Posterior cingulate gyrus (tissue), 11 donors: ENCODE measurements around the gene PDGFRB.
A peak's percentile ranks its signal among the peaks of the same experiment; 100 is the strongest.

ENCODE experiments used
- DNase-seq, 10 donors: peaks; one replicate each; pipeline versions ENCODE4 v3.0.0 to v3.0.0-alpha.2; 2020 to 2021; ENCODE audit warnings: mixed read lengths in 3 of 10
- intact Hi-C: fragments of 100-400 bp; cut with DNase I; formaldehyde crosslinking; loops from one replicate; pipeline ENCODE4 v1.15.1; 2023

Gene PDGFRB

GRCh38 chr5:150135557-150136304 is 19.9 kb downstream of the PDGFRB start:
- peak in 1 of 10 donors; percentile 48 for DNase-seq
- intact Hi-C loops = no loop called here

- intact Hi-C loops = no loop called here
Measured at GRCh38 chr5:150134198-150134588, 21.5 kb downstream of the PDGFRB start.

GRCh38 chr5:150133581-150134197 is 22.0 kb downstream of the PDGFRB start:
- intact Hi-C loops = no loop called here
- DNase-seq = peak in 2 of 10 donors; percentile 62 to 65

More at GRCh38 chr5:150134198-150134588, 21.5 kb downstream of the PDGFRB start:
- peak in 2 of 10 donors; percentile 25 to 27 for DNase-seq

- intact Hi-C loops = no loop called here
- peak in 3 of 10 donors; percentile 52 to 72 (median 67) for DNase-seq
Measured at GRCh38 chr5:150132740-150133139, 22.9 kb downstream of the PDGFRB start.

- peak in 2 of 10 donors; percentile 56 to 72 for DNase-seq
- intact Hi-C loops = loop anchor here (2.0 kb wide), 1 partner anchor 29 kb away; no protein-coding TSS in a partner anchor
Measured at GRCh38 chr5:150131978-150132694, 23.5 kb downstream of the PDGFRB start.

GRCh38 chr5:150131461-150131860 is 24.2 kb downstream of the PDGFRB start:
- DNase-seq = no peak
- intact Hi-C loops = loop anchor here (2.0 kb wide), 1 partner anchor 29 kb away; no protein-coding TSS in a partner anchor

- intact Hi-C loops = loop anchor here (1.0 to 2.0 kb wide), 2 partner anchors 30 to 88 kb away; no protein-coding TSS in a partner anchor
Measured at GRCh38 chr5:150130493-150130922, 25.1 kb downstream of the PDGFRB start.

GRCh38 chr5:150129813-150130492 is 25.7 kb downstream of the PDGFRB start:
- intact Hi-C loops = loop anchor here (1.0 to 10.0 kb wide), 3 partner anchors 31 to 305 kb away; no protein-coding TSS in a partner anchor
- peak; percentile 59 to 96 (median 72) for DNase-seq

More at GRCh38 chr5:150130493-150130922, 25.1 kb downstream of the PDGFRB start:
- peak in 2 of 10 donors; percentile 48 to 59 for DNase-seq

- intact Hi-C loops = loop anchor here (10.0 kb wide), 1 partner anchor 305 kb away; no protein-coding TSS in a partner anchor
- DNase-seq = no peak
Measured at GRCh38 chr5:150129454-150129812, 26.2 kb downstream of the PDGFRB start.

GRCh38 chr5:150126921-150127265 is 28.8 kb downstream of the PDGFRB start:
- DNase-seq = peak in 2 of 10 donors; percentile 61 to 67
- intact Hi-C loops = loop anchor here (10.0 kb wide), 1 partner anchor 308 kb away; no protein-coding TSS in a partner anchor

GRCh38 chr5:150126199-150126920 is 29.3 kb downstream of the PDGFRB start:
- intact Hi-C loops = loop anchor here (10.0 kb wide), 1 partner anchor 308 kb away; no protein-coding TSS in a partner anchor
- DNase-seq = peak in 2 of 10 donors; percentile 46 to 56

GRCh38 chr5:150125334-150125733 is 30.3 kb downstream of the PDGFRB start:
- intact Hi-C loops = loop anchor here (10.0 kb wide), 1 partner anchor 309 kb away; no protein-coding TSS in a partner anchor
- DNase-seq = peak in 2 of 10 donors; percentile 44 to 72

- intact Hi-C loops = loop anchor here (10.0 kb wide), 1 partner anchor 310 kb away; no protein-coding TSS in a partner anchor
- peak in 2 of 10 donors; percentile 16 to 29 for DNase-seq
Measured at GRCh38 chr5:150124596-150124995, 31.0 kb downstream of the PDGFRB start.

GRCh38 chr5:150124111-150124557 is 31.5 kb downstream of the PDGFRB start:
- DNase-seq = peak in 1 of 10 donors; percentile 66
- intact Hi-C loops = loop anchor here (10.0 kb wide), 1 partner anchor 311 kb away; no protein-coding TSS in a partner anchor

- intact Hi-C loops = loop anchor here (10.0 kb wide), 1 partner anchor 311 kb away; no protein-coding TSS in a partner anchor
- no peak for DNase-seq
Measured at GRCh38 chr5:150123542-150123941, 32.1 kb downstream of the PDGFRB start.

GRCh38 chr5:150122536-150123481 is 32.8 kb downstream of the PDGFRB start:
- intact Hi-C loops = loop anchor here (10.0 kb wide), 1 partner anchor 312 kb away; no protein-coding TSS in a partner anchor
- peak in 3 of 10 donors; percentile 2 to 62 (median 33) for DNase-seq

- intact Hi-C loops = loop anchor here (10.0 kb wide), 1 partner anchor 313 kb away; no protein-coding TSS in a partner anchor
- DNase-seq = peak in 2 of 10 donors; percentile 13 to 54
Measured at GRCh38 chr5:150122158-150122510, 33.5 kb downstream of the PDGFRB start.
